HG03439 (cell line): Measurements from ENCODE around the gene MORN5.
A peak's percentile ranks its signal among the peaks of the same experiment; 100 is the strongest.

Experiments used
- ATAC-seq: cut with Tn5 transposase; IDR thresholded peaks from one replicate; pipeline ENCODE4 v1.9.1; 2021; ENCODE audit warnings: mild to moderate bottlenecking, moderate library complexity; ENCODE audit not compliant: unreplicated experiment

Gene MORN5

DNA sequence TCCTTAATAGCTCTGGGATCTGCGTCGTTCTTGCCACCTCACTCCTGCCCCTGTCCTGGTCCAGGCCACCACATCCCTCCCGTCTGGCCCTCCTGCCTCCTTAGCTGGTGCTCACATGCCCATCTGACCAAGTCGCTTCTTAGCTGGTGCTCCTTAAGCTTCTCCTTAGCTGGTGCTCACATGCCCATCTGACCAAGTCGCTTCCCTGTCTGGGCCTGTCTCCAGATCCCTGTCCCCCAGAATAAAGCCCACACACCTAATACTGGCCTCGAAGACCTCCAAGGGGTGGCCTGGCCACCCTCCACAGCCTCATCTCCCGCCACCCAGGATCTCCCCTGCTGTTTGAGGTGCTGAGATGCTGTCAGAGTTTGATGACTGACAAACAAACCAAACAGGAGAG lies 35.2 kb upstream of the MORN5 start:
- ATAC-seq, result no peak

DNA sequence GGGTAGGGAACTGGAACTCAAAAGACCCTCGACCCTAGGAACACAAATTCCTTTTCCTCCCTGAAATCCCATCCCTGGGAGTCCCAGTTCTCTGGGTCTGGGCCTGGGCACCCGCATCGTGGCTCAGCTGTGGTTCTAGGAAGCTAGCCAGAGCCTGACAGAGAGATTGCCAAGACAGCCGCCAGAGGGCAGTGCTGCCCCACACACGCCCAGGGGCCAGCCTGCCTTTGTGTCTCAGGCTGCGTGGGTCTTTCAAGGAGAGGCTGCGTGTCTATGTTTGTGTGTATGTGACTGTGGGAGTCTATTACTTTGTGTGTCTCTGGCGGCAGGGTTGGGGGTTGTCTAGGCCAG lies 34.6 kb upstream of the MORN5 start:
- peak; percentile 70 for ATAC-seq

DNA sequence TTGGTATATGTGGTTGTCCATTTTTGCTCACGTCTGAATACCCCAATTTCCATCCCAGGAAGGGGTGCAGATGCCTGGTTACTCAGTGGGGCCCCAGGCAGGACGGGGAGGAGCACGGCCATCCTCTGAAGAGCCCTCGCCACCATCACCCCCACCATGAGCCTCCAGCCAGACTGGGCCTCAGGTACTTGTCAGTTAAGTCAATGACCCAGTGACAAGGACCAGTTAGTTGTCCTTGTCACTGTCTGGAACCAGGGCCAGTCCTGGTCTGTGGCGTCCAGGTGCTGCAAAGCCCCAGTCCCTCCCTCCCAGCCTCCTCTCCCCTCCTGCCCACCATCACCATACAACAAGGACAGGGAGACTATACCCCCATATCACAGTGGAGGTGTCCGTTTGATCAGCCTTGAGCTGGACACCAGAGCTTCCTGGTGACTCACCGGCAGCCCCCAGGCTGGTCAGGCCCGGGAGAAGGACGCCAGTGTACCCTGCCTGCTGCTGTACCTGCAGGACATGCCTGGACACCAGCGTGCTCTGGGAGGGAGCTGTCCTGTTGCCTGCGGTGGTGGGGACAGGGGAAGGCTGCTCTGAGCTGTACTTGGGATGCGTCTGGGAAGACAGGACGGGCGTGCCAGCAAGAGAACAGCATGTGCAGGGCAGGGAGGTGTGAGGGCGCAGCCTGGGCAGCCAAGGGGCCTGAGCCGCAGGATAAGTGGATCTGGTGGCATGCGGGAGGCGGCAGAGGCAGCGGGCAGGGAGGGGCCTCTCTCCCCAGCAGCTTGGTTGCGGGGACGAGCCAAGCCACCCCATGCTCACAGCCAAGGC lies 34.0 kb upstream of the MORN5 start:
- ATAC-seq, result no peak

DNA sequence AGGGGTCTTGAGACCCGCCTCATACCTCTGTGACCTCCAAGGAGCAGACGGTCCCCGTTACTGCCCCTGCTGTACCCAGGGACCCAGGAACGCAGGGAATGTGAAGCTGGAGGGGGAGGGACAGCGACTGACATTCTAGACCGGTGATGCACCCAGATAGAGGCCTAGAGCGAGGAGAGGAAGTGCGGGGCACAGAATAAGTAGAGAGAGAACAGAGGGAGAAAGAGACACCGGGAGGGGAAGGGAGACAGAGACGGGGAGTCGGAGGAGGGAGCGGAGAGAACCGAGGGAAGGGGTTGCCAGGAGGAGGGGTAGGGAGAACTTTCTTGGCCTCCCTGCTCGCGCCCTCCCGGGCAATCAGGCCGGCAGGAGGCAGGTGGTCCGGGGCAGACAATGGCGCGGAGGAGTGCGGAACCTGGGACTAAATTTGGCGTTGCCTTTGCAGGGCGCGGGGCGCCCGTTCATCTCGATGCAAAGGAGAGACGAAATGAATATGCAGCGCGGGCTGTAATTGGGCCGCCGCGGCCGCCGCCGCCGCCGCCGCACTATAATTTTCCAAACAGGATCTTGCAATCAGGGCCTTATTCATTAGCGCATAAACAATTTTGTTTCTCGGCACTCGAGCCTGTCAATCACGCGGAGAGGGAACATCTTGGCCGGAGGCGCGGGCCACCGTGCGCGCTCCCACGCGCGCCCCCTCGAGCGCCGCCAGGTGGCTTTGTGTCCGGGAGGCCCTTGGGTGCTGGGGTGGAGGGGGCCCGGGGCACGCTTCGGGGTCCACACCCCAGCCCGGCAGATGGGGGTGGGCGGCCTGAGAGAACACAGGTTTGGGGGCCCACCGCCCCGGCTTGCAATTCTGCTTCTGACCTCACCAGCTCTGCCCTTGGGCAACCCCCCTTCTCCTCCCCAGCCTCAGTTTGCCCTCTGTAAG lies 33.1 kb upstream of the MORN5 start:
- ATAC-seq, result no peak

DNA sequence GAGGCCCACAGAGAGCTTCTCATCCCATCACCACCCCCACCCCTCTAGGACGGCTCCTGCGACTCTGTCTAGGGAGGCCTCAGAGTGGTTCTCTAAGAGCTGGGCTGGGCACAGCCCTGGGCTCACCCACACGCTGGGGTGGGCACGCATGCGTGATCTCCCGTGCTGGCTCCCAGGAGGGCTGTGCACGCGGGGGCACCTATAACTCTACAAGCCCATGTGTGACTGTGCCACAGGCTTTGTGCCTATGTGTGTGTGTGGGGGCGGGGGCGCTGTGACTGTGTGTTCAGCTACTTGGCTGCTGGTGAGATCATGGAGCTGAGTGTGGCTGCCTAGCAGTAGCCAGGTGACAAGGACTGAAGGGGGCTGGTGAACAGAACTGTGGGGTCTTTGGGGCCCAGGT lies 32.3 kb upstream of the MORN5 start:
- ATAC-seq, result no peak

DNA sequence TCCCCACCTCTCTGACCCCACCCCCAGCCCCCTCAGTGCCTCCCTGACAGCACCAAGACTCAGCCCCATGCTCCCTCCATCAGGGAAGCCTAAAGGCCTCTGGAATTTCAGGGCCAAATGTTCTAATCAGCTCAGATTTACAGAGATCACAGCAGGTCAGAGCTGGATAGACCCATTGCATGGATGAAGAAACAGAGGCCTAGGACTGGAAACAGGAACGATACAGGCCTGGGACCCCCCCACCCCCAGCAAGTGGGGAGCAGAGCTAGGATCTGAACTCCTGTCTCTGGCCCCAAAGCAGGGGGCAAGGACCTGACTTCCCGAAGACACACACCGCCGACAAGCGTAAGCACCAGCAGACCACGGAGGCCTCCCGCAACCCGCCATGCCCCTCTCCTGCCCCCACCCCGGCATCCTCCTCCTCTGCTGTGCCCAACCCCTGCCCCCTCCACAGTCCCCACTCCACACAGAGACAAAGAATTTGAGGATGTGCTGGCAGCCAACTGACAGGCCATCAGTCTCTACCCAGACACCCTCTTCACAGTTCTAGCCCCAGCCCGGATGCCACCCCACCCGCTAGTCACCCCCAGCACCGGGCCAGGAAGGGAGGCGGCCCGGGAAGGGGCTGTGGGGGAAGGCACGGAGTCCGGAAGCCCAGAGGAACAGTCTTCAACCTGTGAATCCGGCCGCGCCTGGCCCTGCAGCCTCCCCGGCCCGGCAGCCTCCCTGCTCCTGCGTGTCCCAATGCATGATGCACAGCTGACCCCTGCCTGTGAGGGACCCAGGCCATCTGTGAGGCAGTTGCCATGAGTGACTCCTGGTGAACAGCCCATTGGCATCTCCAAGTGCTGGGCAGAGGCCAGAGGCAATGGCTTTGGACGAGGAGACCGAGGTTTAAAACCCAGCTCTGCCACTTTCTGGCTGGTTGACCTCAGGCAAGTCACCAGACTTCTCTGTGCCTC lies 31.4 kb upstream of the MORN5 start:
- no peak for ATAC-seq

DNA sequence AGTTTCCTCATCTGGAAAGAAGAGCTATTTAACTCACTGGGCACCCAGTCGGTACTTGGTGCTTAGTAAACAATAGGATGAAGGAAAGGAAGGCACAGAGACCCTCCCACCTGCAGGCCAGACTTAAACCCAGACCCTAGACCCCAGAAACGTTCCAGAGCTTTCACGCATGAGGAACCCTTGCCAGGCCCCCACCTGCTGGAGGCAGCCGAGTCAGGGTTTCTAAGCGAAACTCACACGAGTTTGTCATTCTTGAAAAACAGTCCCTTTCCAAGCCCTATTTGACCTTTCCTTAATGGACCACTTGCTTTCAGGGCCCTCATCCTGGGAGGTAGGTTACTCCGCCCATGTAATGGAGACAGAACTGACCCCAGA lies 30.8 kb upstream of the MORN5 start:
- no peak for ATAC-seq

DNA sequence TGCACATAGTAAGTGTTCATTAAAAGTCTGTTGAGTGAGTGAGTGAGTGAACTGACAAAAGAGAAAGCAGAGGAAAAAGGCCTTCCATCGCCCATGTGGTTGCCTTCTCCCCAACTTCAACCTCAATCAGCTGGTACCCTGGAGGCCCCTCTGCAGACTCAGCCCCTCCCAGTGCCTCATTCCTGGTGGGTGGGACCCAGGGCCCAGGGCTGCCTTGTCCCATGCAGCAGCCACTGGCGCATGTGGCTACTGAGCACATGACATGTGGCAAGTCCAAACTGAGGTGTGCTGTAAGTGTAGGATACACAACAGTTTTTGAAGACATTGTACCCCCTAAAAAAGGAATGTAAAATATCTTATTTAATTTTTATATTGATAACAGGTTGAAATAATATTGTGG lies 29.7 kb upstream of the MORN5 start:
- no peak for ATAC-seq

DNA sequence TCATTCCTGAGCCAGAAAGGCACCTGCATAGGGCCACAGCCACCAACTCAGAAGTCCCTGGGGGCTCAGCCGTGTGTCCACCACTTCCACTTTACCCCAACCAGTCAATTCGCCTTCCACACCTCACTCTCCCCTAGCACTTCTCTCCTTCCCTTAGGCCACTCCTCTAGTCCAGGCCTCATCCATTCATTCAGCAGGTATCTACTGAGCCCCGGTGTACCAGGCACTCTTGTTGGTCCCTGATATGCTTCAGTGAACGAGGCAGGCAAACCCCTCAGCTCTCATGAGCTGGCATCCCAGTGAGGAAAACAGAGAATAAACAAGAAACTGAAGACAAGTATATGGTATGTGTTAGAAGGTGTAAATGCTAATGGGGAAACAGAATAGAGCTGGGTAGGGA lies 28.9 kb upstream of the MORN5 start:
- no peak for ATAC-seq

DNA sequence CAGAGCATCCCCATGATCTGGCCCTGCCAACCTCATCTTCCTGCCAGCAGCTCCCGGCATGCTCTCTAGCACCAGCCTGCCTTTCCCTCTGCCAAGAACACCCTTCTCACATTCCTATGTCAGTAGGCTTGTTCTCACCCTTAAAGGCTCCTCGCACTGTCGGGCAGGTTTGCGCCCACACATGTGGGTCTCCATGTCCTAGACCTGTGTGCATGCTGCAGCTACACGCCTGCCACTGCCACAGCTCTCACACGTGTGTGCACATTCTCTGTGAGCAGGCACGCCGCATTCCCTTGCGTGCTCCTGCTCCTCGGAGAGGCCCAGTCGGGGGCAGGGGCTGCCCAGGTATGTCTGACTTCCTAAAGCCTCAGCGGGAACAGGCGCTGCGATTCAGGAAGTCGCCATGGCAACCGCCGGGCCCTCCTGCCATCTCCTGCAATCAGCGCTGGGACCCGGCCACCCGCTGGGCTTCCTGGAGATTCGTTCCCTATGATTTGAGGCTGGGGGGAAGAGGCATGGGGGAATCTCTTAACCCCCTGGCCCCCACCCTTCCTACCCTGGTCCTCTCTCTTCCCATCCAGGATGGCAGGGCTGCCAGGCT lies 28.2 kb upstream of the MORN5 start:
- ATAC-seq, result no peak

DNA sequence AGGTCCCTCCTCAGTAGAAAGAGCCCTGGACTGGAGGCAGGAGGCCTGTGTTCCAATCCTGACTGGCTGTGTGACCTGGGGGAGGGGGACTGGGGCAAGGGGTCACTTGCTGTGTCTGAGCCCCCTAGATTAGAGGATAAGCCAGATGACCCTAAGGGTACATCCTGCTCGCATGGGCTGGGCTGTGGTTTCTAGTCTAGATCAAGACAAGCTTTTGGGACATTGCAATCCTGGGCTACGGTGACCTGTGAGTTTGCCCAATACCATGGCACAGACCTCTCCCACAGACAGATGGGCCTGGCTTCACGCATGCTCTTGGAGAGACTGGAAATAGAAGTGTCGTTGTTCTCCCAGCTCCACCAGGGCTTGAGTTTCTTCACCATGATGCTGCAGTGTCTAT lies 27.2 kb upstream of the MORN5 start:
- no peak for ATAC-seq

DNA sequence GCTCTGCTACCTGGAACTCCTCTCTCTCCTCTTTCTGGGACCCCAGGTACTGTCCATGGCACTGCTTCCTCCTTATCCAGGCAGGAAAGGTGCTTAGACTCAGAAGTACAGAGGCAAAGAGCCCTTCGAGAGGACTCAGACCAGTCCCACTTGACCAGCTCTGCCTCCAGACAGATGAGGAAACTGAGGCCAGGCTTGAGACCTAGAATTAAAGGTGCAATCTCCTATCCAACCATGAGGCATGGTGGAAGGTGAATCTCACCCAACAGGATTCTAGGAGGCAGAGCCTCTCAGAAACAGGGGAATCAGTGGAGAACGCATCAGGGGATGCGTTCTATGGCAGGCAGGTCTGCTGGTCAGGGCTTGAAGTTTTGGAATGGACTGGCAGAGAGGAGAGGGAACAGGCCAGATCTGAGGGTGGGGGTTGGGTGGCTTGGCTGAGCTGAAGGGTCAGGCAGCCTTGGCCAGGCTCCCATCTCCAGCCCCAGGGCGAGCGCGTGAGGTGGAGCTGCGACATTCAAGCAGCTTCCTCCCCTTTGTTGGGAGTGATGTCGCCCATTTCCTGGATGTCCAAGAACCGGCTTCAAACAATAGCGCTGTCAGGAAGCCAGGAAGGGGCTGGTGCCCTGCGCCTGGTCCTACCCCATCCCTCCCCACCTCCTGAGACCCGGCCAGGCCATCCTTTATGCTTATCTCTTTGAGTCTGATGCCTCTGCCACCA lies 26.3 kb upstream of the MORN5 start:
- no peak for ATAC-seq

DNA sequence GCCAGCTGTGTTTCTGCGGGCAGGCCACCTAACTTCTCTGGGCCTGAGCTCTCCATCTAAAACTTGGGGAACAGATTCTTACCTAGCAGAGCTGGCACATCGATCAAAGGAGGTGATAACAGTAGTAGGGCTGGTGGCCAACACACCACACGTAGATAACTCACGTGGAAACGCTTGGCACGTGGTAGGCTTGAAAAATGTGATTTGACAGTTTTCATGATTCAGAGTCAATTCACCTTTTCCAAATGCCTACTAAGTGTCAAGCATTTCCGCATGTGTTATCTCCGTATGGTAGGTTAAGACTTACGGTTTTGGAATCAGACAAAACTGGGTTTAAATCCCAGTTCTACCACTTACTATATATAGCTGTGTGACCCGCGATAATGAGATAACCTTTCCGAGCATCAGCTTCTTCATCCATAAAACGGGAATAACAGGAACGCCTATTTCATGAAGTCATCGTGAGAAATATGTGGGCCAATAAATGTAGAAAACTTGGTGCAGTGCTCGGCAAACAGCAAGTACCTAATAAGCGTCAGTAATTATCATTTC lies 25.6 kb upstream of the MORN5 start:
- ATAC-seq, result no peak

DNA sequence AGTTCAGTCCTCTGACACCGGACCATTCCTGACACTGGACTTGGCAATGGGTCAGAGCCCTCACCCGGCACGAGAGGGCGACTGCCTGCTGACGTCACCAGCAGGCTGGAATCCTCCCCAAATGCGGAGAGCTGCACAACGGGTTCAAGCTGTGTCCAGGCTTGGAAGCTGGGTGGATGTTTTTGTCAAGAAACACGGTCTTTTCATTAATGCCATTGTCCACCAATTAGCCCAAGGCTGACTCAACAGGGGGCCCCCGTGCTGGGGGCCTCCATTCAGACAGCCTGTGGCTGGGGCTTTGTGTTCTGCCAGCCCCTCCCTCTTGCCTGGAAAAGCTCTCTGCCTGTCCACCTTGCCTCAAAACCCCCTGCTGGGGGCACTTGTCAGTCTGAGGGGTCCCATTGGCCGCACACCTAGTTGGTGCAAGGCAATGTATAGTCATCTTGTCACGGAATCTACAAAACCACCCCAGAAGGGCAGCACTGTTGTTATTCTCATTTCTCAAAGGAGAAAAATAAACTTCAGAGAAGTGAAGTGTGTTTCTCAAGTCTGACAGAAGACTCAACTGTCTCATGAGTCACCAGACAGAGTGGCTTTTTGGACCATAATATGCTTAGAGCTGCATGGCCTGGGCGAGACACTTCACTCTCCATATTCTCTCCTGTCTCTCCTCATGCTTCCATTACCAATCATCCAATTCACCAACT lies 24.7 kb upstream of the MORN5 start:
- no peak for ATAC-seq

DNA sequence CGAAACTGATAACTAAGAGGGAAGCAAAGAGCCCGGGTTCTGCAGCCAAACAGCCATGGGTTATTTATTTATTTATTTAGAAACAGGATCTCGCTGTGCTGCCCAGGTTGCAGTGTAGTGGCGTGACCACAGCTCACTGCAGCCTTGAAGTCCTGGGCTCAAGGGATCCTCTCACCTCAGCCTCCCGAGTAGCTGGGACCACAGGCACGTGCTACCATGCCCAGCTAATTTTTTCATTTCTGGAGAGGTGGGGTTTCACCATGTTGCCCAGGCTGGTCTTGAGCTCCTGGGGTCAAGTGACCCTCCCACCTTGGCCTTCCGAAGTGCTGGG lies 24.2 kb upstream of the MORN5 start:
- no peak for ATAC-seq

DNA sequence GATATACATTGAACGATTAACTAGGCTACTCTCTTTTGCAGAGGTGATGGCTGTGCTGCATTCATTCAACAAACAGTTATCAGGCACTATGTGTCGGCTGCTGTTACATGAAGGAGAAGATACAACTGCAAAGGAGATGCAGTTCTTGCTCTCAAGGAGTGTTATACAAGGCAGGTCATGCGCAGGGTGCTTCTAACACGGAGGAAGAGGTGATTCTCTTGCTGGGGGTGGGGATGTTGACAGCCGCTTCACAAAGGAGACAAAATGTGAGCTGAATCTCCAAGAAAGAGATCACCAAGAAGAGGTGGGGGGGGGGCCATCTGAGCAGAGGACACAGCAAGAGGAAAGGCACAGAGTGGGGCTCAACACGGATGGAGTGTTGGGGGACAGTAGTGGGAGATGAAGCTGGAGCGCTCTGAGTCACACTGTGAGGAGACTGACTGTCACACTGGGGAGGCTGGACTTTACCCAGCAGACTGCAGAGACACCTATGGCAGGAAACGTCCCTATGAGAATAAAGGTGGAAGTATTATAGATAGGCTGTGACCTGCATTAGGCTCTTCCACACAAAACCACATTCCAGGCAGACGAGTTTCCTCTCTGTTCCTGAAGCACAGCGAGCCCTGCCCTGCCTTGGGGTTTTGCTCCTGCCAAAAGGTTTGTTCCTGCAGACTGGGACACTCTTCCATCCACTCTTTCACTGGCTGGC lies 21.0 kb upstream of the MORN5 start:
- ATAC-seq, result no peak

DNA sequence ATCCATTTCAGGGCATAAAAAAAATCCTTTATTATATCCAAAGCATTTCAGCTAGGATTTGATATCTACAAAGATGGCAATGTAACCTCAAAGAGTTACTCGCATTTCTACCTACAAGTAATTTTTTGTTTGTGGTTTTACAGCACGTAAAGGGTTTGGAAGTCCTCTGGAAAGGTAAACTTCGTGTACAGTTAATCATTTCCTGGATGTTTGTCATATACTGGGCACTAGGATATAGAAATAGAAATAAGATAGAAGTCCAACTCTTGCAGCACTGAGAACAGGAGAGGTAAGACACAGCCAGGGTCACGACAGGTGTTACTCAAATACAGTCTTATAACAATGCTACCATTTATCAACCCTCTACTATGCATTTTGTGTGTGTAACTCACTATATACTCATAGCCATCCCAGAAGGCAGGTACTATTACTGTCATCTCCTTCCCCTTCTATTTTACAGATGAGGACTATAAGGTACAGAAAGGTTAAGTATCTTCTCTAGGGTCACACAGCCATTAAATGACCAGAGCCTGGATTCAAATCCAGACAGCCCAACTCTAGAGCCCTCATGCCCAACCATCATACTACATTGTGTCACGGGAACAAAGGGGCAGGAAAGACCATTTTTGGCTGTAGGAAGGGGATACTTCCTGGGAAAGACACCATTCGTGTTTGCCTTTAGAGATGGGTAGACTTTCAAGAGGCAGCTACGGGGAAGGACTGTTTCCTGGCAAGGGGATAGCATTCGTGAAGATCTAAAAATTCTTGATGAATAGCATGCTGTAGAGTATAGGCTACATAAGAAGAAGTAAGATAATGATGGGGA lies 19.1 kb upstream of the MORN5 start:
- no peak for ATAC-seq

DNA sequence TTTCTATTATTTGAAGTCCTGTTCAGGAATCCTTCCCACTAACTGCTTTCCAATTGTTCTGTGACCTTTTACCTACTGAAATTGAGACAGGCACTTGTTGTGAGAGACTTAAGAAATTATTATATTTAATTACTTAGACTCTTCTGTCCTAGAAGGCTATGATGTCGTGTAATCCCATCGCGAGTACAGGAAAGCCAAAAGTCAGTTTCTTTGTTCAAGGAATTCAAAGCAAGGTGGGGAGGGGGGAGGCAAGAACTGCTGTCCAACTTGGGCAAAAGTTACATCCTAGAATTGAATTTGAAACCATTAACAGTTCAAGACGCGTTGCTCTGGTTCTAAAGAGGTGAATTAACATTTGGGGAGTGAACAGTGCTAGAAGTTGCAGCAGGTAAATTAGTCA lies 18.0 kb upstream of the MORN5 start:
- no peak for ATAC-seq
